Nephron progenitor cell (in vitro differentiated cells): Measurements from ENCODE around the gene SCRN1.

Source experiments
- DNase-seq: peaks from one replicate; pipeline ENCODE4 v3.0.0; 2021
- H3K27ac Mint-ChIP-seq: 2 replicates; pipeline ENCODE4 v1.8.0; 2021; ENCODE audit warnings: mild to moderate bottlenecking, moderate library complexity, mixed read lengths
- H3K27me3 Mint-ChIP-seq: 2 replicates; pipeline ENCODE4 v1.8.0; 2021; ENCODE audit warnings: mild to moderate bottlenecking, low read depth, mixed read lengths; ENCODE audit not compliant: poor library complexity
- H3K36me3 Mint-ChIP-seq: 2 replicates; pipeline ENCODE4 v1.8.0; 2021; ENCODE audit warnings: low read depth, mixed read lengths
- H3K4me1 Mint-ChIP-seq: 2 replicates; pipeline ENCODE4 v1.8.0; 2021; ENCODE audit warnings: mixed read lengths
- H3K4me3 Mint-ChIP-seq: 2 replicates; pipeline ENCODE4 v1.8.0; 2021; ENCODE audit warnings: mild to moderate bottlenecking, moderate library complexity, mixed read lengths
- H3K9me3 Mint-ChIP-seq: 2 replicates; pipeline ENCODE4 v1.8.0; 2021; ENCODE audit warnings: mild to moderate bottlenecking, moderate library complexity, mixed read lengths
- CTCF ChIP-seq: fragments of 200-600 bp; sonication (generic); IDR thresholded peaks from 2 replicates; pipeline ENCODE4 v1.5.0; 2021; ENCODE audit warnings: antibody characterized with exemption

Gene SCRN1

GRCh38 chr7:29929018-29929807, 60.4 kb downstream of the SCRN1 start:
- TF ChIP-seq CTCF = no peak
- H3K27me3 Mint-ChIP-seq = no peaks in the 10 kb centered on the region
- H3K9me3 Mint-ChIP-seq = no peaks in the 10 kb centered on the region
- H3K4me1 Mint-ChIP-seq = peaks cover 8% of the 10 kb centered on the region
- no peak overlapping the region for H3K27ac Mint-ChIP-seq
- DNase-seq = no peak
- peaks cover 42% of the 10 kb centered on the region for H3K36me3 Mint-ChIP-seq
- H3K4me3 Mint-ChIP-seq = no peak overlapping the region

- Mint-ChIP-seq H3K9me3 (no peaks in the 10 kb centered on the region), H3K36me3 (peaks cover 36% of the 10 kb centered on the region)
- TF ChIP-seq CTCF = no peak
These were observed 62.9 kb downstream of the SCRN1 start for GRCh38 chr7:29926741-29927140.

GRCh38 chr7:29926216-29926615, 63.4 kb downstream of the SCRN1 start:
- DNase-seq = no peak
- no peak for TF ChIP-seq CTCF
- H3K27ac Mint-ChIP-seq = no peak overlapping the region
- peaks cover 13% of the 10 kb centered on the region for H3K4me1 Mint-ChIP-seq
- peaks cover 35% of the 10 kb centered on the region for H3K36me3 Mint-ChIP-seq
- no peak overlapping the region for H3K4me3 Mint-ChIP-seq
- H3K27me3 Mint-ChIP-seq = no peaks in the 10 kb centered on the region
- no peaks in the 10 kb centered on the region for H3K9me3 Mint-ChIP-seq

More at GRCh38 chr7:29926741-29927140, 62.9 kb downstream of the SCRN1 start:
- Mint-ChIP-seq H3K27ac (no peak overlapping the region), H3K27me3 (no peaks in the 10 kb centered on the region), H3K4me1 (peaks cover 9% of the 10 kb centered on the region), H3K4me3 (no peak overlapping the region)
- no peak for DNase-seq

- no peak for TF ChIP-seq CTCF
- DNase-seq = no peak
- no peaks in the 10 kb centered on the region for H3K9me3 Mint-ChIP-seq
- H3K4me3 Mint-ChIP-seq = no peak overlapping the region
- no peaks in the 10 kb centered on the region for H3K27me3 Mint-ChIP-seq
- peaks cover 14% of the 10 kb centered on the region for H3K4me1 Mint-ChIP-seq
- peaks cover 39% of the 10 kb centered on the region for H3K36me3 Mint-ChIP-seq
- H3K27ac Mint-ChIP-seq = peak overlapping the region; percentile 37
These were observed 64.9 kb downstream of the SCRN1 start for GRCh38 chr7:29924684-29925083.

- H3K4me1 Mint-ChIP-seq = peaks cover 14% of the 10 kb centered on the region
- TF ChIP-seq CTCF = no peak
- H3K36me3 Mint-ChIP-seq = peaks cover 46% of the 10 kb centered on the region
- H3K4me3 Mint-ChIP-seq = no peak overlapping the region
- no peaks in the 10 kb centered on the region for H3K9me3 Mint-ChIP-seq
- no peaks in the 10 kb centered on the region for H3K27me3 Mint-ChIP-seq
- DNase-seq = no peak
- peak overlapping the region; percentile 78 for H3K27ac Mint-ChIP-seq
These were observed 65.6 kb downstream of the SCRN1 start for GRCh38 chr7:29924006-29924405.
